B cell (primary cell): ENCODE measurements around the gene RAD21L1.

Experiments used
- CTCF ChIP-seq: fragments of 200-600 bp; IDR thresholded peaks from one replicate; pipeline ENCODE4 v1.8.0; 2022; ENCODE audit warnings: antibody characterized with exemption, mild to moderate bottlenecking
- EZH2 ChIP-seq: IDR thresholded peaks from 2 replicates; pipeline ENCODE4 v1.6.1; 2012; ENCODE audit warnings: borderline replicate concordance, low read depth, mild to moderate bottlenecking, moderate library complexity, low read length; ENCODE audit not compliant: insufficient read depth, poor library complexity, severe bottlenecking

- TF ChIP-seq CTCF (no peak), EZH2 (no peak)
These were observed at the start of gene RAD21L1 for GRCh38 chr20:1225783-1226654.
